Measurements from ENCODE around the gene CDH13. TPM values are rescaled to one million over a fixed set of nuclear protein-coding genes. Genes with fewer than 3 reads are reported as not detected.

Gene CDH13
- total and polyA plus RNA-seq, 10 of the 15 experiments (the other 5 are each of a cell fraction or from before 2014, with no cell fraction given) = under 0.01 to 0.05 TPM; not detected in 8

DNA sequence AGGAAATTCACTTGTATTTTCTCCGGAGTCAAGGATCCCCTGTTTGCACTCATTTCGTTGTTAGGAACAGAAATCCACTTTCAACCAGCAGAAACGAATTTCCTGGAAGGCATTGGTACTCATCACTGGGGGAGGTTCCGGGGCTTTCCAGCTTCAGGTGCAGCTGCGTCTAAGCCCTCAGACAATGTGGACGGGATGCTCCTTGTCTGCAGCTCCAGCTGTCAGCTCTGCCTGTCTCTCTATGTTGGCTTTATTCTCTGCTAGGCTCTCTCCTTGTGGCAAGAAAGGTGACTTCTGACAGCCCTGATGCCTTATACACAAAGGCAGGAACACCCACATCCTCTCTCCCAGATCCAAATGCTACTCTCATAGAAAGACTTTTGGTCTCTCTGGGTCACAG, 997.1 kb downstream of the CDH13 start (continued):
- TF ChIP-seq, protein P1, sequence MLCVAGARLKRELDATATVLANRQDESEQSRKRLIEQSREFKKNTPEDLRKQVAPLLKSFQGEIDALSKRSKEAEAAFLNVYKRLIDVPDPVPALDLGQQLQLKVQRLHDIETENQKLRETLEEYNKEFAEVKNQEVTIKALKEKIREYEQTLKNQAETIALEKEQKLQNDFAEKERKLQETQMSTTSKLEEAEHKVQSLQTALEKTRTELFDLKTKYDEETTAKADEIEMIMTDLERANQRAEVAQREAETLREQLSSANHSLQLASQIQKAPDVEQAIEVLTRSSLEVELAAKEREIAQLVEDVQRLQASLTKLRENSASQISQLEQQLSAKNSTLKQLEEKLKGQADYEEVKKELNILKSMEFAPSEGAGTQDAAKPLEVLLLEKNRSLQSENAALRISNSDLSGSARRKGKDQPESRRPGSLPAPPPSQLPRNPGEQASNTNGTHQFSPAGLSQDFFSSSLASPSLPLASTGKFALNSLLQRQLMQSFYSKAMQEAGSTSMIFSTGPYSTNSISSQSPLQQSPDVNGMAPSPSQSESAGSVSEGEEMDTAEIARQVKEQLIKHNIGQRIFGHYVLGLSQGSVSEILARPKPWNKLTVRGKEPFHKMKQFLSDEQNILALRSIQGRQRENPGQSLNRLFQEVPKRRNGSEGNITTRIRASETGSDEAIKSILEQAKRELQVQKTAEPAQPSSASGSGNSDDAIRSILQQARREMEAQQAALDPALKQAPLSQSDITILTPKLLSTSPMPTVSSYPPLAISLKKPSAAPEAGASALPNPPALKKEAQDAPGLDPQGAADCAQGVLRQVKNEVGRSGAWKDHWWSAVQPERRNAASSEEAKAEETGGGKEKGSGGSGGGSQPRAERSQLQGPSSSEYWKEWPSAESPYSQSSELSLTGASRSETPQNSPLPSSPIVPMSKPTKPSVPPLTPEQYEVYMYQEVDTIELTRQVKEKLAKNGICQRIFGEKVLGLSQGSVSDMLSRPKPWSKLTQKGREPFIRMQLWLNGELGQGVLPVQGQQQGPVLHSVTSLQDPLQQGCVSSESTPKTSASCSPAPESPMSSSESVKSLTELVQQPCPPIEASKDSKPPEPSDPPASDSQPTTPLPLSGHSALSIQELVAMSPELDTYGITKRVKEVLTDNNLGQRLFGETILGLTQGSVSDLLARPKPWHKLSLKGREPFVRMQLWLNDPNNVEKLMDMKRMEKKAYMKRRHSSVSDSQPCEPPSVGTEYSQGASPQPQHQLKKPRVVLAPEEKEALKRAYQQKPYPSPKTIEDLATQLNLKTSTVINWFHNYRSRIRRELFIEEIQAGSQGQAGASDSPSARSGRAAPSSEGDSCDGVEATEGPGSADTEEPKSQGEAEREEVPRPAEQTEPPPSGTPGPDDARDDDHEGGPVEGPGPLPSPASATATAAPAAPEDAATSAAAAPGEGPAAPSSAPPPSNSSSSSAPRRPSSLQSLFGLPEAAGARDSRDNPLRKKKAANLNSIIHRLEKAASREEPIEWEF (IDR thresholded peaks at IDR 0.05; ENCODE audit: insufficient replicate concordance, low read depth, low read length) = no peak
- no peak for TF ChIP-seq HDAC6 (IDR thresholded peaks at IDR 0.05; ENCODE audit: unreplicated experiment)
- TF ChIP-seq ZNF24 (IDR thresholded peaks at IDR 0.05) = no peak

DNA sequence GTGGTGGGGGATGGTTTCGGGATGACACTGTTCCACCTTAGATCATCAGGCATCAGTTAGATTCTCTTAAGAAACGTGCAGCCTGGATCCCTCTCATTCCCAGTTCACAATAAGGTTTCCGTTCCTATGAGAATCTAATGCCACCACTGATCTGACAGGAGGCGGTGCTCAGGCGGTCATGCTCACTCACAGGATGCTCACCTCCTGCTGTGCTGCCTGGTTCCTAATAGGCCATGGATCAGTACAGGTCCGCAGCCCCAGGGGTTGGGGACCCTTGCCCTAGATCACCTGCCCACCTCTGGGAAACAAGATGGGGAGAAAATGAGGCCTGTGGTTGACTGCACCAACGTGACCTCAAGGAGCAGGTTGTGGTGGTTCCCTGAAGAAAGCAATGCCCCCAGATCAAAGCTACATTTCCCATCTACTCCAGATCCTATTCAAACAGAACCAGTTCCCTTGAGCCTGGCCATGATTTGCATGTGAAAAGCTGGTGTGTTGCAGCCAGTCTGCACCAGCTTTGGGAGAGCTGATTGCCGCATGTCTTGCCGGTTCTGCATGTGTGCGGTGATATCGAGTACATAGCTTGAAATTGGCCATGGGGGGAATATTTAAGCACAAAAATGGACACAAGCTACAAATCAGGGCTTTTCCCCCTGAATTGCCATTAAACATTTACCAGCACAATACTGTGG, 997.8 kb downstream of the CDH13 start:
- no peak overlapping the region for H3K4me3 ChIP-seq
- ChIA-PET POLR2A (no interaction called here), SMC1A (ENCODE audit: uncharacterized antibody, unreplicated experiment) (no interaction called here), RAD21 (ENCODE audit: unreplicated experiment) (no interaction called here), CTCF (no interaction called here)
- H3K36me3 ChIP-seq (ENCODE audit: control insufficient read depth in 2 of 2, insufficient read depth in 2 of 2, low read length in 1 of 2) = no peaks in the 10 kb centered on the region
- H3K27me3 ChIP-seq (replicated peaks in 1 of 2; ENCODE audit: control insufficient read depth in 2 of 2, insufficient read depth in 2 of 2, low read length in 1 of 2) = no peaks in the 10 kb centered on the region
- no peaks in the 10 kb centered on the region for H3K9me3 ChIP-seq (replicated peaks; ENCODE audit: control insufficient read depth, insufficient read depth, low read length)
- no peak for FAIRE-seq
- no peak overlapping the region for H3K9ac ChIP-seq (ENCODE audit: control insufficient read depth, insufficient read depth, low read length)
- no peaks in the 10 kb centered on the region for H4K20me1 ChIP-seq (ENCODE audit: control insufficient read depth, insufficient read depth)
- no peak for ATAC-seq
- BruUV-seq (replicated peaks) = no TSS peak
- no peak overlapping the region for H3K4me2 ChIP-seq (ENCODE audit: control insufficient read depth, insufficient read depth)
- DNase-seq (ENCODE audit: low read depth, low spot score) = no peak
- no peaks in the 10 kb centered on the region for H3K4me1 ChIP-seq (ENCODE audit: control insufficient read depth, insufficient read depth, low read length)
- no peak overlapping the region for H3K27ac ChIP-seq (ENCODE audit: control insufficient read depth, insufficient read depth)
- intact Hi-C loops (cut with micrococcal nuclease; ENCODE audit: unreplicated experiment) = no loop called here
- no peak overlapping the region for H2AFZ ChIP-seq (ENCODE audit: control insufficient read depth, low read depth, low read length)
- no peaks in the 10 kb centered on the region for H3K79me2 ChIP-seq (ENCODE audit: control insufficient read depth, insufficient read depth, low read length)
- 48% methylated on average over 11 of the region's 11 CpGs for WGBS (ENCODE audit: insufficient coverage, insufficient replicate concordance, low lambda C conversion rate, missing lambda C conversion rate)
- in situ Hi-C loops (cut with MboI) = no loop called here
- TF ChIP-seq KDM1A (IDR thresholded peaks at IDR 0.05; ENCODE audit: borderline replicate concordance) = no peak
- TF ChIP-seq GABPA (IDR thresholded peaks at IDR 0.05; ENCODE audit: low read depth) = no peak
- TF ChIP-seq MYC (IDR thresholded peaks at IDR 0.05; ENCODE audit: insufficient read depth, insufficient read length, insufficient replicate concordance, low read length, severe bottlenecking) = no peak
- TF ChIP-seq BRCA1 (IDR thresholded peaks at IDR 0.05; ENCODE audit: low read depth, low read length) = no peak
- no peak for TF ChIP-seq ESRRA (IDR thresholded peaks at IDR 0.05; ENCODE audit: low read length)
- TF ChIP-seq SREBF1 (IDR thresholded peaks at IDR 0.05; ENCODE audit: low read length) = no peak
- no peak for TF ChIP-seq JUND (IDR thresholded peaks at IDR 0.05; ENCODE audit: low read depth, low read length)
- TF ChIP-seq PML (IDR thresholded peaks at IDR 0.05; ENCODE audit: low read length) = no peak
- TF ChIP-seq, protein P2, sequence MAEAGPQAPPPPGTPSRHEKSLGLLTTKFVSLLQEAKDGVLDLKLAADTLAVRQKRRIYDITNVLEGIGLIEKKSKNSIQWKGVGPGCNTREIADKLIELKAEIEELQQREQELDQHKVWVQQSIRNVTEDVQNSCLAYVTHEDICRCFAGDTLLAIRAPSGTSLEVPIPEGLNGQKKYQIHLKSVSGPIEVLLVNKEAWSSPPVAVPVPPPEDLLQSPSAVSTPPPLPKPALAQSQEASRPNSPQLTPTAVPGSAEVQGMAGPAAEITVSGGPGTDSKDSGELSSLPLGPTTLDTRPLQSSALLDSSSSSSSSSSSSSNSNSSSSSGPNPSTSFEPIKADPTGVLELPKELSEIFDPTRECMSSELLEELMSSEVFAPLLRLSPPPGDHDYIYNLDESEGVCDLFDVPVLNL (IDR thresholded peaks at IDR 0.05; ENCODE audit: low read depth, low read length) = no peak
- TF ChIP-seq TCF3 (IDR thresholded peaks at IDR 0.05; ENCODE audit: borderline replicate concordance, insufficient read depth, low read depth, low read length) = no peak
- no peak for TF ChIP-seq EP300 (IDR thresholded peaks at IDR 0.05; ENCODE audit: borderline replicate concordance in 1 of 2, control insufficient read depth in 1 of 2, low read depth in 2 of 2, low read length in 2 of 2)
